Right hindlimb (tissue), 1 donor: ENCODE data around the gene VAPA.

ENCODE experiments used
- DNase-seq: peaks from one replicate; pipeline ENCODE4 v3.0.0-alpha.2; 2018

Gene VAPA

GRCh38 chr18:9944805-9945204, 31.0 kb downstream of the VAPA start:
- no peak for DNase-seq

GRCh38 chr18:9946831-9947230, 33.0 kb downstream of the VAPA start:
- DNase-seq: no peak

- DNase-seq: no peak
These were observed 33.4 kb downstream of the VAPA start for GRCh38 chr18:9947248-9947647.

- DNase-seq: no peak
These were observed 35.5 kb downstream of the VAPA start for GRCh38 chr18:9949315-9949714.

- DNase-seq: no peak
These were observed 36.0 kb downstream of the VAPA start for GRCh38 chr18:9949861-9950260.

- DNase-seq: no peak
These were observed 36.6 kb downstream of the VAPA start for GRCh38 chr18:9950289-9951016.

GRCh38 chr18:9951022-9951859, 37.4 kb downstream of the VAPA start:
- peak; percentile 44 for DNase-seq

GRCh38 chr18:9952633-9953416, 39.0 kb downstream of the VAPA start:
- no peak for DNase-seq

GRCh38 chr18:9958861-9959399, 45.1 kb downstream of the VAPA start:
- no peak for DNase-seq

- no peak for DNase-seq
These were observed 45.7 kb downstream of the VAPA start for GRCh38 chr18:9959564-9959963.

- DNase-seq: no peak
These were observed 46.6 kb downstream of the VAPA start for GRCh38 chr18:9960258-9960904.

- DNase-seq: peak; percentile 30
These were observed 47.2 kb downstream of the VAPA start for GRCh38 chr18:9961041-9961440.

- no peak for DNase-seq
These were observed 52.2 kb downstream of the VAPA start for GRCh38 chr18:9965711-9966624.

- DNase-seq: no peak
These were observed 54.4 kb downstream of the VAPA start for GRCh38 chr18:9968081-9968848.

- no peak for DNase-seq
These were observed 55.4 kb downstream of the VAPA start for GRCh38 chr18:9969247-9969646.

- peak; percentile 84 for DNase-seq
These were observed 57.6 kb downstream of the VAPA start for GRCh38 chr18:9971313-9971920.

- DNase-seq: no peak
These were observed 59.7 kb downstream of the VAPA start for GRCh38 chr18:9973470-9973869.

- DNase-seq: no peak
These were observed 60.6 kb downstream of the VAPA start for GRCh38 chr18:9974279-9974915.

- no peak for DNase-seq
These were observed 61.8 kb downstream of the VAPA start for GRCh38 chr18:9975658-9976057.

GRCh38 chr18:9982711-9983110, 68.9 kb downstream of the VAPA start:
- no peak for DNase-seq
